Kidney (tissue), 14 donors: ENCODE data around the gene NLK. TPM values are rescaled to one million over a fixed set of nuclear protein-coding genes. Genes with fewer than 3 reads are reported as not detected.

Source experiments
- DNase-seq, 5 donors: peaks; one replicate each; pipeline ENCODE4 v3.0.0-alpha.2; 2013 to 2020
- FAIRE-seq: peaks from 2 replicates; lab custom pipeline; 2012; peaks lifted over from hg19 to GRCh38; lab: Jason Lieb, UNC
- H3K27ac ChIP-seq, 2 donors: one replicate each; pipeline ENCODE4 v1.7.0; 2013; ENCODE audit warnings: low read depth in 2 of 2, low read length in 2 of 2, inconsistent platforms in 1 of 2
- H3K27me3 ChIP-seq: one replicate; pipeline ENCODE4 v1.7.1; 2013; ENCODE audit warnings: low read length, inconsistent platforms; ENCODE audit not compliant: control insufficient read depth, insufficient read depth
- H3K36me3 ChIP-seq, 3 donors: one replicate each; pipeline versions ENCODE4 v1.7.0 to v1.7.1; 2013; ENCODE audit warnings: low read length in 3 of 3, control low read depth in 1 of 3, inconsistent platforms in 1 of 3; ENCODE audit not compliant: insufficient read depth in 3 of 3, control insufficient read depth in 2 of 3
- H3K4me1 ChIP-seq, 3 donors: one replicate each; pipeline versions ENCODE4 v1.7.0 to v1.7.1; 2013; ENCODE audit warnings: low read length in 3 of 3, inconsistent platforms in 1 of 3, low read depth in 1 of 3; ENCODE audit not compliant: control insufficient read depth in 2 of 3, insufficient read depth in 2 of 3
- H3K4me3 ChIP-seq, 3 donors: one replicate each; pipeline versions ENCODE4 v1.7.0 to v1.8.1; 2013; ENCODE audit warnings: low read length in 3 of 3, control low read depth in 1 of 3, inconsistent platforms in 1 of 3
- H3K9ac ChIP-seq, 3 donors: one replicate each; pipeline versions ENCODE4 v1.7.0 to v1.7.1; 2013; ENCODE audit warnings: low read length in 3 of 3, control low read depth in 1 of 3, inconsistent platforms in 1 of 3
- H3K9me3 ChIP-seq, 3 donors: one replicate each; pipeline versions ENCODE4 v1.7.0 to v1.7.1; 2013; ENCODE audit warnings: low read length in 3 of 3, control low read depth in 1 of 3, inconsistent platforms in 1 of 3; ENCODE audit not compliant: control insufficient read depth in 2 of 3, insufficient read depth in 1 of 3
- intact Hi-C: fragments of 100-400 bp; cut with DNase I; formaldehyde crosslinking; loops from one replicate; pipeline ENCODE4 v1.11.1; 2022
- polyA plus RNA-seq: library from polyadenylated mRNA; stranded (reverse); fragments of 350-450 nt; fragmentation: Illumina TruSeq; extraction: RNeasy Lipid Tissue Mini Kit (QIAGEN cat#74804); gene quantifications from one replicate; pipeline ENCODE4 v1.2.3, GENCODE V29; 2014; ENCODE audit warnings: low read depth, low replicate concordance; ENCODE audit not compliant: insufficient read depth
- total RNA-seq: library from RNA; stranded (reverse); fragmentation: NEBNext Ultra II Directional; extraction: Animal tissue kit (Norgen Biotek cat#: 25700); gene quantifications from one replicate; pipeline ENCODE4 v1.2.1, GENCODE V29; 2021
- TF ChIP-seq, protein P1 (sequence below): IDR thresholded peaks from 3 replicates; pipeline ENCODE4 v1.5.1; 2012; ENCODE audit warnings: mild to moderate bottlenecking, moderate library complexity, borderline replicate concordance; ENCODE audit not compliant: insufficient read depth; ENCODE audit errors: extremely low read depth
- donor health status: control.
- donor health status: control.
- donor health status: control.
- donor health status: control.
- donor health status: control.
- donor health status: DM: yes; HTN: yes; CAD: no.
- donor health status: Normal renal cell carcinoma (clear cell type).

Gene NLK
- total and polyA plus RNA-seq, 2 donors from 2014 or later: 20.2 to 31.3 TPM

DNA sequence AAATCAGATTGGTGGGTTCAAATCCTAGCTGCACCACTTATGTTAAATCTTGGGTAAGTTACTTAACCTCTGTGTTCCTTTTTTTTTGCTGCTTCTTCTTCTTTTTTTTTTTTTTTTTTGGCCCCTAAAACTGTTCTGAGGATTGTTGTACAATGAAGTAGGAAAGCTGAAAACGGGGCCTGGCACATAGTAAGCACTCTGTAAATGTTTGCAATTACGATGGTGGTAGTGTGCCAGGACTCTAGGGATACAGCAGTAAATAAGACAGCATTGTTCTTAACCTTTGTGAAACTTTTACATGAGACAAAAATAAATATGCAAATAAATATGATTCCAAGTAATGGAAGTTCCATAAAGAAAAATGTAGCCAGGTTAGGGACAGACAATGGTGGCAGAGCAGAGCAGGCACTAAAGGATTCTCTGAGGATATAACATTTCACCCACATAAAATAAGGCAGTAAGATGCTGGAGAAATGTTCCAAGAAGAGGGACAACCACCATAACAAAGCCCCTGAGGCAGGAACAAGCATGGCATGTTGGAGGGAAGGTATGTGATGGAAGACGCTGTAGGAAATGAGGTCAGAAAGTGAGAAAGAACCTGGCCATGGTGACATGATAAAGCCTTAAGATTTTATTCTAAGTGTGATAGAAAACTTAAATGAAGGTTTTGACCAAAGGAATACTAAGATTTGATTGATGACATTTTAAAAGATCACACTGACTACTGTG, 127.3 kb downstream of the NLK start:
- no peaks in the 10 kb centered on the region for H3K9me3 ChIP-seq
- no peak overlapping the region for H3K27ac ChIP-seq
- no peak overlapping the region for H3K4me3 ChIP-seq
- no peaks in the 10 kb centered on the region for H3K27me3 ChIP-seq
- TF ChIP-seq, protein P1, sequence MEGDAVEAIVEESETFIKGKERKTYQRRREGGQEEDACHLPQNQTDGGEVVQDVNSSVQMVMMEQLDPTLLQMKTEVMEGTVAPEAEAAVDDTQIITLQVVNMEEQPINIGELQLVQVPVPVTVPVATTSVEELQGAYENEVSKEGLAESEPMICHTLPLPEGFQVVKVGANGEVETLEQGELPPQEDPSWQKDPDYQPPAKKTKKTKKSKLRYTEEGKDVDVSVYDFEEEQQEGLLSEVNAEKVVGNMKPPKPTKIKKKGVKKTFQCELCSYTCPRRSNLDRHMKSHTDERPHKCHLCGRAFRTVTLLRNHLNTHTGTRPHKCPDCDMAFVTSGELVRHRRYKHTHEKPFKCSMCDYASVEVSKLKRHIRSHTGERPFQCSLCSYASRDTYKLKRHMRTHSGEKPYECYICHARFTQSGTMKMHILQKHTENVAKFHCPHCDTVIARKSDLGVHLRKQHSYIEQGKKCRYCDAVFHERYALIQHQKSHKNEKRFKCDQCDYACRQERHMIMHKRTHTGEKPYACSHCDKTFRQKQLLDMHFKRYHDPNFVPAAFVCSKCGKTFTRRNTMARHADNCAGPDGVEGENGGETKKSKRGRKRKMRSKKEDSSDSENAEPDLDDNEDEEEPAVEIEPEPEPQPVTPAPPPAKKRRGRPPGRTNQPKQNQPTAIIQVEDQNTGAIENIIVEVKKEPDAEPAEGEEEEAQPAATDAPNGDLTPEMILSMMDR: no peak
- intact Hi-C loops: no loop called here
- peaks cover 4 to 9% (median 5%) of the 10 kb centered on the region in 3 donors for H3K4me1 ChIP-seq
- H3K36me3 ChIP-seq: peaks cover 0 to 3% (median 0%) of the 10 kb centered on the region in 3 donors
- FAIRE-seq (no peak), DNase-seq (no peak)
- H3K9ac ChIP-seq: no peak overlapping the region

DNA sequence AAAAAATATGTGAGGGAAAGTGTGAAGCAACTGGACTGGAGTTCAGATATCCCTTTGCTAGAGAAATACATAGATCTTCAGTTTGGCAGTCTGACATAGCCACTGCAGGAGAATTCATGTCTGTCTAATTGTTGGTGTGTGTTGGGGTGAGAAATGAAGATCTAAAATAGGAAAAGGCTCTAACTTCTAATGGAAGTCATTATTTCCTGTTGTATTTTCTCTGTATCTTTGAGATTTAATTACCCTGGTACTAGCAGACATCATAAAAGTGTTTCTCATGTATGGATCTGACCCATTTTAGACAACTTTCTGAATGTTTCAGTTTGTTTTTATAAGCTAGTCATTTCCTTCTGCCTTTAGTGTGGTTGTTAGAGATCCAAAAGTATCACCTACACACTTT, 128.3 kb downstream of the NLK start:
- no peak overlapping the region for H3K27ac ChIP-seq
- H3K27me3 ChIP-seq: no peaks in the 10 kb centered on the region
- FAIRE-seq: no peak
- intact Hi-C loops: no loop called here
- peaks cover 0 to 3% (median 0%) of the 10 kb centered on the region in 3 donors for H3K36me3 ChIP-seq
- H3K9ac ChIP-seq: no peak overlapping the region
- DNase-seq: no peak
- TF ChIP-seq, protein P1: no peak
- H3K4me3 ChIP-seq: no peak overlapping the region
- H3K4me1 ChIP-seq: peaks cover 4 to 9% (median 5%) of the 10 kb centered on the region in 3 donors
- no peaks in the 10 kb centered on the region for H3K9me3 ChIP-seq

DNA sequence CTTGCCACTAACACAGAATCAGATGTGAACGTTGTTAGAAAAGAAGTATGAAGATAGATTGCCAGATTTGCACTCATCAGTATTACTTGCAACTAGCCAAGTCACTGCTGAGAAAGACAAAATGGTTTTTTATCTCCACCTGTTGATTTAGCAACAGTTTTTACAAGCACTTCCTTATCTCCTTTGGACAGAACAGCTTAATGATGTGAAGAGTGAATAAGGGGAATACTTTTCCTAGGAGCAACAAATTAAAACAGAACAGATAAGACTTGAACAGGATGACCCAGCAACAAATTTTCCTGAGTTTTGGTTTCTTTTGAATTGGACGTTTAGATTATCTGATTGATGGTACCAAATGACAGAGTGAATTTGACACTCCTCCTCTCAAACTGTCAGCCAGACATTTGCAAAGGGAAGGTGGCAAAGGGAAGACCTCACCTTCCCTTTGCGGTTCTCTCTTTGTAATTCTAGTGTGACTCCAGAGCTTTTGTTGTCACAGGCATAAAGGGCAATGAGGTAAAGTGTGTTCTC, 130.6 kb downstream of the NLK start:
- Histone ChIP-seq H3K9me3 (no peaks in the 10 kb centered on the region), H3K27ac (peak overlapping the region in 1 of 2 donors; percentile 2), H3K4me3 (no peak overlapping the region), H3K36me3 (peaks cover 0 to 3% (median 0%) of the 10 kb centered on the region in 3 donors), H3K9ac (no peak overlapping the region), H3K4me1 (peaks cover 4 to 9% (median 5%) of the 10 kb centered on the region in 3 donors), H3K27me3 (no peaks in the 10 kb centered on the region)
- DNase-seq: peak in 2 of 5 donors; percentile 42 to 43
- TF ChIP-seq, protein P1: no peak
- intact Hi-C loops: no loop called here
- no peak for FAIRE-seq
